Measurements from ENCODE around the gene DTD2. TPM values are rescaled to one million over a fixed set of nuclear protein-coding genes. Genes with fewer than 3 reads are reported as not detected.
"Not testable (repeated sequence)": the region's sequence is repeated elsewhere in the genome, so short reads cannot be mapped to it uniquely, and the experiment has no call there.

DTD2 gene
- total RNA-seq, 1 experiment from 2014 or later, result 15.2 TPM

DNA sequence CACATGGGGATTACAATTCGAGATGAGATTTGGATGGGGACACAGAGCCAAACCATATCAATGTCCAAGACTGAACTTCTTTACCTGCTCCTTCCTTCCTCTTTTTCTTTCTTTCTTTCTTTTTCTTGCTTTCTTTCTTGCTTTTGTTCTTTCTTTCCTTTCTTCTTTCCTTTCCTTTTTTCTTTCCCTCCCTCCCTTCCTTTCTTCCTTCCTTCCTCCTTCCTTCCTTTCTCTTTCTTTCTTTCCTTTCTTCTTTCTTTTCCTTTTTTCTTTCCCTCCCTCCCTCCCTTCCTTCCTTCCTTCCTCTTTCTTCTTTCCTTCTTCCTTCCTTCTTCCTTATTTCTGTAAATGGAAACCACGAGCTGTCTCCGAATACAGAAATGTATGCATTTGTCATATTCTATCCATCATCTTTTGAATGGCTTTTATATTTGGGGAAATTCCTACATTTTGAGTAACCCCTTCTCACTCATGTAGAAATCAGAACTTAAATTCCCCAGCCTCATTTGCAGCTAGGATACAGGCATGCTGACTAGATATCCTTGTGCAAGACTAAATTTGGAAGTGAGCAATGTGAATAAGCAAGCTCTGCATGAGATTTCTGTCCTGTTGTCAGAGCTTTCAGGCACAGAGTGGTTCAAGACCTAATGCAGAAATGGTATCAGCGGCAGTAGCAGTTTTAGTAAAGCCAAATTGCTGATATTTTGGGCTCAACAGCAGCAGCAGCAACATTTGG is 19.0 kb upstream of the DTD2 start:
- POLR2A ChIA-PET, result no interaction called here
- TF ChIP-seq SIN3A (IDR thresholded peaks at IDR 0.05; ENCODE audit: borderline replicate concordance, insufficient read depth, low read depth, low read length), result no peak
- Histone ChIP-seq H3K4me3 (ENCODE audit: low read depth in 2 of 2, low read length in 2 of 2) (no peak overlapping the region), H3K9me3 (ENCODE audit: control insufficient read depth, insufficient read depth, low read depth, low read length) (no peaks in the 10 kb centered on the region), H3K27ac (ENCODE audit: low read length) (no peak overlapping the region), H3K36me3 (ENCODE audit: control insufficient read depth, insufficient read depth, low read length) (no peaks in the 10 kb centered on the region), H3K27me3 (ENCODE audit: control insufficient read depth, insufficient read depth, low read length) (no peaks in the 10 kb centered on the region; the same call in 1 of the 2 replicates), H3K4me1 (ENCODE audit: control insufficient read depth, insufficient read depth, low read length) (no peaks in the 10 kb centered on the region)
- BruUV-seq (replicated peaks), result no TSS peak
- in situ Hi-C loops (cut with HindIII; ENCODE audit: low pct_unique_long_range_greater_than_20kb, low sequenced_read_pairs), result no loop called here
- ATAC-seq (no peak), DNase-seq (ENCODE audit: low read depth, low spot score) (no peak)
- CTCF ChIA-PET, result no interaction called here
- intact Hi-C loops (cut with micrococcal nuclease; ENCODE audit: unreplicated experiment), result no loop called here

DNA sequence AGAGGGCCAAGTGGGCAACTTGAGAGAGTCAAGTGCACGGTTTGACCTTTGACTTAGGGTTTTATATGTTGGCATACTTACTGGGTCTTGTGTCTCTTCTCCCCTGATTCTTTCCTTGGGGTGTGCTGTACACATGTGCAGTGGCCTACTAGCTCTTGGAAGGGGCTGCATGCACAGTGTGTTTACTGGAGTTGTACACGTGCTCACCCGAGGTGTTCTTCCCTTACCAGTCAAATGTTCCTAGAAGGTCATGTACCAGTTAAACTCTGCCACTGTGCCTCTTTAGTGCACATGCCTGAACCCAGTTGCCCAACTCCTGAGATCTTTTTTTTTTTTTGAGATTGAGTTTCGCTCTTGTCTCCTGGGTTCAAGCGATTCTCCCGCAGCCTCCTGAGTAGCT is 9.2 kb upstream of the DTD2 start:
- H3K36me3 ChIP-seq (ENCODE audit: control insufficient read depth, insufficient read depth, low read length), result no peaks in the 10 kb centered on the region
- in situ Hi-C loops (cut with HindIII; ENCODE audit: low pct_unique_long_range_greater_than_20kb, low sequenced_read_pairs), result no loop called here
- no peaks in the 10 kb centered on the region for H3K27me3 ChIP-seq (ENCODE audit: control insufficient read depth, insufficient read depth, low read length)
- TF ChIP-seq TCF7L2 (IDR thresholded peaks at IDR 0.05; ENCODE audit: low read depth, low read length) (no peak), POLR2AphosphoS5 (IDR thresholded peaks at IDR 0.05; ENCODE audit: low read depth, low read length) (no peak), SIN3A (IDR thresholded peaks at IDR 0.05; ENCODE audit: borderline replicate concordance, insufficient read depth, low read depth, low read length) (no peak)
- no peak overlapping the region for H3K27ac ChIP-seq (ENCODE audit: low read length)
- no peaks in the 10 kb centered on the region for H3K9me3 ChIP-seq (ENCODE audit: control insufficient read depth, insufficient read depth, low read depth, low read length)
- POLR2A ChIA-PET, result no interaction called here
- CTCF ChIA-PET, result no interaction called here
- no TSS peak for BruUV-seq (replicated peaks)
- DNase-seq (ENCODE audit: low read depth, low spot score) (no peak), ATAC-seq (no peak)
- no peak overlapping the region for H3K4me3 ChIP-seq (ENCODE audit: low read depth in 2 of 2, low read length in 2 of 2)
- H3K4me1 ChIP-seq (ENCODE audit: control insufficient read depth, insufficient read depth, low read length), result no peaks in the 10 kb centered on the region
- intact Hi-C loops (cut with micrococcal nuclease; ENCODE audit: unreplicated experiment), result no loop called here

DNA sequence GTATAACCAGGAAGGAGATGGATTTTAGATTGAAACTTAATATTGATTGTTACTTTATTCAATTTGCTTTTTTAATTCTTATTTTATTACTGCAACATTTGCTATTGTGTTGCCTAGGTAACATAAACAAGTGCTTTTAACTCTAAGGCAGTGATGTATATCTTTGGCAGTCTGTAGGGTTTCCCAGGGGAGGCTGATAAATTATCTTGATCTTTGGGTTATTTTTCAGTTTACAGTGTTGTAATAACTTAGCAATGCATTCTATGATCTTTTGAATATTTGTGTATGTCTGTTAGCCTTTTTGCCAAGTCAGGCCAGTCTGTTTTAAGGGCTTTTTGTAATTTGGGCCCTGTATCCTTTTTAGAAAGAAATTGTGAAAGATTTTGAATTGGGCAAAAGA is 7.8 kb upstream of the DTD2 start:
- in situ Hi-C loops (cut with HindIII; ENCODE audit: low pct_unique_long_range_greater_than_20kb, low sequenced_read_pairs) (no loop called here), intact Hi-C loops (cut with micrococcal nuclease; ENCODE audit: unreplicated experiment) (no loop called here)
- TF ChIP-seq, protein P1, sequence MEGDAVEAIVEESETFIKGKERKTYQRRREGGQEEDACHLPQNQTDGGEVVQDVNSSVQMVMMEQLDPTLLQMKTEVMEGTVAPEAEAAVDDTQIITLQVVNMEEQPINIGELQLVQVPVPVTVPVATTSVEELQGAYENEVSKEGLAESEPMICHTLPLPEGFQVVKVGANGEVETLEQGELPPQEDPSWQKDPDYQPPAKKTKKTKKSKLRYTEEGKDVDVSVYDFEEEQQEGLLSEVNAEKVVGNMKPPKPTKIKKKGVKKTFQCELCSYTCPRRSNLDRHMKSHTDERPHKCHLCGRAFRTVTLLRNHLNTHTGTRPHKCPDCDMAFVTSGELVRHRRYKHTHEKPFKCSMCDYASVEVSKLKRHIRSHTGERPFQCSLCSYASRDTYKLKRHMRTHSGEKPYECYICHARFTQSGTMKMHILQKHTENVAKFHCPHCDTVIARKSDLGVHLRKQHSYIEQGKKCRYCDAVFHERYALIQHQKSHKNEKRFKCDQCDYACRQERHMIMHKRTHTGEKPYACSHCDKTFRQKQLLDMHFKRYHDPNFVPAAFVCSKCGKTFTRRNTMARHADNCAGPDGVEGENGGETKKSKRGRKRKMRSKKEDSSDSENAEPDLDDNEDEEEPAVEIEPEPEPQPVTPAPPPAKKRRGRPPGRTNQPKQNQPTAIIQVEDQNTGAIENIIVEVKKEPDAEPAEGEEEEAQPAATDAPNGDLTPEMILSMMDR (IDR thresholded peaks at IDR 0.05), result no peak
- TF ChIP-seq POLR2AphosphoS5 (IDR thresholded peaks at IDR 0.05; ENCODE audit: low read depth, low read length) (no peak), TCF7L2 (IDR thresholded peaks at IDR 0.05; ENCODE audit: low read depth, low read length) (no peak), SIN3A (IDR thresholded peaks at IDR 0.05; ENCODE audit: borderline replicate concordance, insufficient read depth, low read depth, low read length) (no peak)
- TF ChIP-seq, protein P2, sequence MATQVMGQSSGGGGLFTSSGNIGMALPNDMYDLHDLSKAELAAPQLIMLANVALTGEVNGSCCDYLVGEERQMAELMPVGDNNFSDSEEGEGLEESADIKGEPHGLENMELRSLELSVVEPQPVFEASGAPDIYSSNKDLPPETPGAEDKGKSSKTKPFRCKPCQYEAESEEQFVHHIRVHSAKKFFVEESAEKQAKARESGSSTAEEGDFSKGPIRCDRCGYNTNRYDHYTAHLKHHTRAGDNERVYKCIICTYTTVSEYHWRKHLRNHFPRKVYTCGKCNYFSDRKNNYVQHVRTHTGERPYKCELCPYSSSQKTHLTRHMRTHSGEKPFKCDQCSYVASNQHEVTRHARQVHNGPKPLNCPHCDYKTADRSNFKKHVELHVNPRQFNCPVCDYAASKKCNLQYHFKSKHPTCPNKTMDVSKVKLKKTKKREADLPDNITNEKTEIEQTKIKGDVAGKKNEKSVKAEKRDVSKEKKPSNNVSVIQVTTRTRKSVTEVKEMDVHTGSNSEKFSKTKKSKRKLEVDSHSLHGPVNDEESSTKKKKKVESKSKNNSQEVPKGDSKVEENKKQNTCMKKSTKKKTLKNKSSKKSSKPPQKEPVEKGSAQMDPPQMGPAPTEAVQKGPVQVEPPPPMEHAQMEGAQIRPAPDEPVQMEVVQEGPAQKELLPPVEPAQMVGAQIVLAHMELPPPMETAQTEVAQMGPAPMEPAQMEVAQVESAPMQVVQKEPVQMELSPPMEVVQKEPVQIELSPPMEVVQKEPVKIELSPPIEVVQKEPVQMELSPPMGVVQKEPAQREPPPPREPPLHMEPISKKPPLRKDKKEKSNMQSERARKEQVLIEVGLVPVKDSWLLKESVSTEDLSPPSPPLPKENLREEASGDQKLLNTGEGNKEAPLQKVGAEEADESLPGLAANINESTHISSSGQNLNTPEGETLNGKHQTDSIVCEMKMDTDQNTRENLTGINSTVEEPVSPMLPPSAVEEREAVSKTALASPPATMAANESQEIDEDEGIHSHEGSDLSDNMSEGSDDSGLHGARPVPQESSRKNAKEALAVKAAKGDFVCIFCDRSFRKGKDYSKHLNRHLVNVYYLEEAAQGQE (IDR thresholded peaks at IDR 0.05; ENCODE audit: insufficient read depth in 1 of 2, low read depth in 2 of 2, low read length in 1 of 2), result no peak
- Histone ChIP-seq H3K27me3 (ENCODE audit: control insufficient read depth, insufficient read depth, low read length) (no peaks in the 10 kb centered on the region), H3K4me3 (ENCODE audit: low read depth in 2 of 2, low read length in 2 of 2) (no peak overlapping the region), H3K36me3 (ENCODE audit: control insufficient read depth, insufficient read depth, low read length) (no peaks in the 10 kb centered on the region), H3K27ac (ENCODE audit: low read length) (no peak overlapping the region), H3K4me1 (ENCODE audit: control insufficient read depth, insufficient read depth, low read length) (no peaks in the 10 kb centered on the region), H3K9me3 (ENCODE audit: control insufficient read depth, insufficient read depth, low read depth, low read length) (no peaks in the 10 kb centered on the region)
- no peak for DNase-seq (ENCODE audit: low read depth, low spot score)
- POLR2A ChIA-PET, result no interaction called here
- no TSS peak for BruUV-seq (replicated peaks)
- ATAC-seq, result no peak
- CTCF ChIA-PET, result no interaction called here

DNA sequence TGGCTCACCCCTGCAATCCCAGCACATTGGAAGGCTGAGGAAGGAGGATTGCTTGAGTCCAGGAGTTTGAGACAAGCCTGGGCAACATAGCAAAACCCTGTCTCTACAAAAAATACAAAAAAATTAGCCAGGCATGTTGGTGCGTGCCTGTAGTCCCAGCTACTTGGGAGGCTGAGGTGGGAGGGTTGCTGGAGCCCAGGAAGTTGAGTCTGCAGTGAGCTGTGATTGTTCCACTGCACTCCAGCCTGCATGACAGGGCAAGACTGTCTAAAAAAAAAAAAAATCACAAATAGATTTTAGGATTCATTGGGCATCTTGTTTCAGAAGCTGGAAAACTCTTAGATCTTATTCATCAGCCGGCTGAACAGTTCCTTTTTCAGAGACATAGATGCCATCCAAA is 5.1 kb upstream of the DTD2 start:
- DNase-seq (ENCODE audit: low read depth, low spot score); in situ Hi-C loops (cut with HindIII; ENCODE audit: low pct_unique_long_range_greater_than_20kb, low sequenced_read_pairs): not testable (repeated sequence)

More for the DNA sequence above, 5.1 kb upstream of the DTD2 start:
- H3K4me1 ChIP-seq (ENCODE audit: control insufficient read depth, insufficient read depth, low read length); POLR2A ChIA-PET; CTCF ChIA-PET; H3K9me3 ChIP-seq (ENCODE audit: control insufficient read depth, insufficient read depth, low read depth, low read length); intact Hi-C loops (cut with micrococcal nuclease; ENCODE audit: unreplicated experiment); ATAC-seq; H3K27ac ChIP-seq (ENCODE audit: low read length); H3K36me3 ChIP-seq (ENCODE audit: control insufficient read depth, insufficient read depth, low read length); H3K27me3 ChIP-seq (ENCODE audit: control insufficient read depth, insufficient read depth, low read length); H3K4me3 ChIP-seq (ENCODE audit: low read depth in 2 of 2, low read length in 2 of 2); BruUV-seq (replicated peaks): not testable (repeated sequence)
